Activated CD4-positive, CD25-positive, alpha-beta regulatory T cell treated with anti-CD3 and anti-CD28 coated beads, Interleukin-2, amount 50 U/mL, for 16 hours (primary cell): ENCODE data around the gene DEAF1.
"Not testable (repeated sequence)": the region's sequence is repeated elsewhere in the genome, so short reads cannot be mapped to it uniquely, and the experiment has no call there.

Experiments
- DNase-seq: peaks from one replicate; pipeline ENCODE4 v3.0.0-alpha.2; 2020; ENCODE audit warnings: low read depth, low spot score

The DEAF1 gene

DNA sequence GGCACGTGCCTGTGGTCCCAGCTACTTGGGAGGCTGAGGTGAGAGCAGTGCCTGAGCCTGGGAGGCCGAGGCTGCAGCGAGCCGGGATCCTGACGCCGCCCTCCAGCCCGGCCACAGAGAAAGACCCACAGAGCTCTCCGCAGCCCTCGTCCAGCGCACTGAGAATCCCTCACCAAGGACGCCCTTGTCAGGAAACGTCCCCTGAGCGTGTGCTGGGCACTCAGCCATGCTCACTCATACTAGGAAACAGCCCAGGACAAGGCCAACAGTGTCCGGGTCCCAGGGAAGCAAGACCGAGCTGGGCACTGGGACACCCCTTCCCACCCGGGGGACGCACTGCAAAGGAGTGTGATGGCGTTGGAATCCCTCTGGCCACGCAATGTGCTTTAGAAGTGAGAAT is 14.5 kb downstream of the DEAF1 start:
- no peak for DNase-seq

DNA sequence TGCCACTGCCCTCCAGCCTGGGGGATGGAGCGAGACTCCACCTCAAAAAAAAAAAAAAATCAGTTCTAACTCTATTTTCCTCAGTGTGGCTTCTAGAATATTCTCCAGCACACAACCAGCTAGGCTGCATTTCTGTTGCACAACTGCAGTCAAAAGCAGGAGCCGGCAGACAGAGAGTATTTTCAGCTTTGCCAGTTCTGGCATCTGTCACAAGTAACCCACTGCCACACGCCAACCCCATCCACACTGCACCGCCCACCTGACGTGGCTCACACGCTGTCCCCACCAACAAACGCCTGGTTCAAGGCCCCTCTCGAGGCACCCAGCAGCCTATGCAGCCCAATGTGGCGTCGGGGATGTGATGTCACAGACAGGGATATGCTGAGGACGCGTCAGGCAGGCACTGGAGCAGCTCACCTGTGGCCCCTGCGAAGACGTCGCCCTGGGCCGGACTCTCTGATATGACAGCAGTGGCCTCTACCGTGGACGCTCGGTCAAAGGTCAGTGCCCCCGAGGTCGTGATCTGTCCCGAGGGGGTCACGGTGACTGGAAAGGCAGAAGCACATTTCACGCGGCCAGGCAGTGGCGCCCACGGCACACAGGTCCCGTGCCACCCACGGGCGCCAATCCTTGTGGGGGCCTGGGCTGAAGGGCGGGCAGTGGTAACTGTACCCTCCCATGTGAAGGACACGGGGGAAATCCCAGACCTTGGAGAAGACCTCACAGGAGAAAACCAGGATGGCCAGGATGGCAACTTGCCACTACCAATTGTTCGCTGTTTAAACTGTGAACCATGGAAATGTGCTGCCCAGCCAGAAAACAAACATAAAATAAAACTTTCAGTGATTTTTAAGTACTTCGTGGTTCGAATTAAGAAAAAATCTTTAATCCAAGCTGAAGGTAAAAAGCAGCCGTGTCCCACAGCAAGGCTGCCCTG is 15.5 kb downstream of the DEAF1 start:
- DNase-seq: no peak

DNA sequence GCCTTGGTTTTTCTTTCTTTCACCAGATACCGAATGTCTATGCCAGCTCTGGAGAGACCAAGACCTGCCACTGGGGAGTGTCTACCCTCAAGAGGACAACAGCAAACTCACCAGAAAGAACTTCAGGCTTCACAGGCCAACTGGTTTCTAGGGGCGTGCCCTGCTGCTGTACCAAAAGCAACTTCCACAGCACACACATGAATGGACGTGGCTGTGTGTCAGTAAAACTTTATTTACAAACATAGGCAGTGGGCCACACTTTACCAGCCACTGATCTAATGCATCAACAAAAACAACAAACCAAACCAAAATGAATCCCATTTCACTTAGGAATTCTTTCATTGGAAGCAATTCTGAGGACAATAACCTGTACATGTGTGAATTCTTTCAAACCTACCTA is 16.7 kb downstream of the DEAF1 start:
- no peak for DNase-seq

DNA sequence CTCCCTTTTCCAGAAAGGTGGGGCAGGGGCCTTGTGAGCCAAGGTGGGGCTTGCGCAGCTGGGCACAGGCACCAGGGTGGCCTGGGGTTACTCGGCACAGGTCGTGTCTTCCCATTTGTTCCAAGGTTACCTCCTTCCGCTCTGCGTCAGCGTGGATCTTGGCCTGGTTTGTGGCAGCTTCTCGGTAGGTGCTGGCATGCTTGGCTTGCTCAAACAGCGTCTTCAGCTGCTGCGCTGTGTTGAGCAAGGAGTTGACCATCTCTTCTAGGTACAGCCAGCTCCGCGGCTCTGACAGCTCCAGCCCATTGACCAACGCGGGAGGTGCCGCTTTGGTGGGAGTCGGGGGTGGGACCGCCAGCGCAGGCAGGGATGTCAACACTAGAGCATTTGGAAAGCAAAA is 20.6 kb downstream of the DEAF1 start:
- no peak for DNase-seq

DNA sequence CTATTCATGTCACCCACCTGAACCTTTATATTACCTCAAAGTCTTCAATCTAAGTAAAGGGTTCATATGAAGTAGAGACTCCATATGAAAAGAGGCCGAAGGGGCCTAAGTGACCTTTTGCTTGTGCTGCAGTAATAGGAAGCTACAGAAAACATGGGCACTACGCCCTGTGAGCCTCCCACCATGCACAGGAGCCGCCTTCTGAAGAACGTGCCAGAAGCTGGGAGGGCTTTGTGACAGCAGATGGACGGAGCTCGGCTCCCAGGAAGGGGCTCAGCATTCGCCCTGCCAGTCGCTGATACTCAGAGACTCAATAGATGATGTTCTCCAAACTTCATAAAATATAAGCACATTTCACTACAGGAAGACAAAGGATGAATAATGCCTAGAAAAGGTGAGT is 21.2 kb downstream of the DEAF1 start:
- no peak for DNase-seq

DNA sequence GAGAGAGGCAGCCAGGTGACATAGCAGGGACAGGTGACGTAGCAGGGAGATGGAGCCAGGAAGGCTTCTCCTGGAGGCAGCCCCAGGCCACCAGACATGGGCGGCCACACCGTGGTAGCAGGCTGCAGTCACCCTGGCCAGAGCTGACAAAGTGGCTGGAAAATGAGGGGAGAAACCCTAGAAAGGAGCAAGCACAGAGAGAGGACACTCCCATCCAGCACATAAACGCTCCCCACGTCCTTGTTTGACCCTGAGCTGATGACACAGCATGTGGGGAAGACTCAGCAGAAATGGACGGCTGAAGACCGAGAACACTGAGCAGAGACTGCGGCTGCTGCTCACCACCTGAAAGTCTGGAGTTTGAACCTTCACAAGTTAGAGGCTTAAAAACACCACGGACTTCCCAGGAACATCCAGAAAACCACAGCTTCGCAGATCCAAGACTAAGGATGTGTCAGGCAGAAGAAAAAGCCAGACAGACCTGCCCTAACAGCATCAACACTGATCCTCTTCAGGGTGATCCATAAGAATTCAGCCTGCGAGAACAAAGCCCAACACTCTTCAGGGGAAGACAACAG is 29.2 kb downstream of the DEAF1 start:
- no peak for DNase-seq

DNA sequence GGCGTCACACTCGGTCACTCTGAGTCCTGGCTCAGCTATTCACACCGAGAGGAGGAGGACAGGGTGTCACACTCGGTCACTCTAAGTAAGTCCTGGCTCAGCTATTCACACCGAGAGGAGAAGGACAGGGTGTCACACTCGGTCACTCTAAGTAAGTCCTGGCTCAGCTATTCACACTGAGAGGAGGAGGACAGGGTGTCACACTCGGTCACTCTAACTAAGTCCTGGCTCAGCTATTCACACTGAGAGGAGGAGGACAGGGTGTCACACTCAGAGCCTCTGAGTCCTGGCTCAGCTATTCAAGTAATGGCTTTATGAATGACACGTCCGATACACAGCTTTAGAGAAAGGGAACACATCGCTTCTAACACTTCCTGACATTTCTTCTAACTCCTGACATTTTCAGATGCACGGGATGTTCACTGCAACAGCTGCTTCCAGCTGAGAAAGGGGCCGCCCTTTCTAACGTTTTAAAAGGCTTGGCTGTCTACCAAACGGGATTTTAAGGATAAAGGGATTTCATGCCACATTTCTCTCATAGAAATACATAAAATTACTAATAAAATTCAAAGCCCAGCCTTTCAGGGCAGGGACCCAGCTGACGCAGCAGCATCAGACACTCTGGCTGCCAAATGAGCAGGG is 29.8 kb downstream of the DEAF1 start:
- DNase-seq: no peak

DNA sequence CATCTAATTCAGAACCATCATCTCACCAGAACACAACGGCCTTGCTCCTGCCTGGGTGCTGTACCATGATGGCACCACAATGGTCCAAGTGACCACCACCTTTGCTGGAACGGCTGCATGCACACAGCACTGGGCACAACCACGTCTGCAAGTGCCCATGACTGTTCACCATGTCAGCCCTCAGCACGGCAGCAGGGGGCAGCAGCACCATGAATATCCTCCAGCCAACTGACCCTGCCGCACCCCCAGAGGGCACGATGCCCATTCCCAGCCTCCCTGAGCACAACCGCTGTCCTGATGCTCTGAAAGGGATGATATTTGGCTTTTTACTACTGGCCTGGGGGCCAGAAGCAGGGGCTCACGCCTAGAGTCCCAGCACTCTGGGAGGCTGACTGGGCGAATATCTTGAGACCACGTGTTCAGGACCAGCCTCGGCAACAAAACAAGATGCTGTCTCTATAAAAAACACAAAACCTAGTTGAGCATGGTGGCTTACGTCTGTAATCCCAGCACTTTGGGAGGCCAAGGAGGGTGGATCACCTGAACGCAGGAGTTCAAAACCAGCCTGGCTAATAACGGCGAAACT is 32.2 kb downstream of the DEAF1 start:
- no peak for DNase-seq

DNA sequence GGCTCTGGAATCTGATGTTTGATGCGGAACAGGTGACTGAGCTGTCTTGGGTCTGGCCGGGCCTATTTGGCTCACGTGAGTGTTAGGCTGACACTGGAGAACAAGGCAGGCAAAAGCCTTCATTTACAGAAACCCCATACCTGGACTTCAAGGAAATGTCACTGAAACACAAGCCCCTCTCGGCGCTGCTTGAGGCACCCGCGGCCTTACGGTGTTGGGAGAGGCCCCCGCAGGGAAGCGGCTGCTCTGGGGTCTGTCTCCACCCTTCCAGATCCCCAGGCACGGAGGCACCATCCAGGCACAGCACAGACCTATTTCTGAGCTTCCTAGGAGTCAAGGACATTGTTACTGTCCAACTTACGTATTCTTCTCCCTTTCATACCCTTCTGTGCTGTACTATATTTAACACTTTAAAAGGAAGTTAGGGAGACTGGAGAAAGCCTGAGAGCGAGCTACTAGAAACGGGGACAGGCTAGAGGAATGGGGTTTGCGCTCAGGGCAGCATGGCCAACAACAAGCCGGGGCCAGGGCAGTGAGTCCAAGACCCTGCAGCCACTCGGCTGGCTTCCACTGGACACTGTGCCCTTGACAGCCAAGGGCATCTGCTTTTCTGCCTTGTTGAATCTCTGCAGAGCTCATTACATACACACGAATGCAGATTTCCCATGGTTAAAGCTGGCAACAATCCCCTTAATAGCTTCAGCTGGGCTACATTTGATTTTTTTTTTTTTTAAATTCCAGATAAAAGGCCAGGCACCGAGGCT is 34.2 kb downstream of the DEAF1 start:
- DNase-seq: no peak

DNA sequence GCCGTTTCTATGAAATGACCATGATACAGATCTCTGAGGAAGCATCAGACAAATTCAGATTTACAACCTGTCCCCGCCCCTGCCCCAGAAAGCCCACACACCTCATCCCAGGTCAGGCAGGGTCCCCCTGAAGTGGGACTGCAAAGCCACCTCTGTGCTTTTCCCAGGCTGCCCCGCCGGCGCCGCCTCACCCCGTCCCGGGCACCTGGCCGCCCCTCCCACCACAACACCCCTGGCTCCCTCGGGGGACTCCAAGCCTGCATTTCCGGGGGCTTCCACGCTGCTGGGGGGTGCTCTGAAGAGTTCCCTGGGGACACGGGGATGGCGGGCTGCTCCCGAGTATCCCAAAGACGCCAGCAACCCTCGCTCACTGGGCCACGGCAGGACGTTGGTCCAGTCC is 34.7 kb downstream of the DEAF1 start:
- DNase-seq: no peak

DNA sequence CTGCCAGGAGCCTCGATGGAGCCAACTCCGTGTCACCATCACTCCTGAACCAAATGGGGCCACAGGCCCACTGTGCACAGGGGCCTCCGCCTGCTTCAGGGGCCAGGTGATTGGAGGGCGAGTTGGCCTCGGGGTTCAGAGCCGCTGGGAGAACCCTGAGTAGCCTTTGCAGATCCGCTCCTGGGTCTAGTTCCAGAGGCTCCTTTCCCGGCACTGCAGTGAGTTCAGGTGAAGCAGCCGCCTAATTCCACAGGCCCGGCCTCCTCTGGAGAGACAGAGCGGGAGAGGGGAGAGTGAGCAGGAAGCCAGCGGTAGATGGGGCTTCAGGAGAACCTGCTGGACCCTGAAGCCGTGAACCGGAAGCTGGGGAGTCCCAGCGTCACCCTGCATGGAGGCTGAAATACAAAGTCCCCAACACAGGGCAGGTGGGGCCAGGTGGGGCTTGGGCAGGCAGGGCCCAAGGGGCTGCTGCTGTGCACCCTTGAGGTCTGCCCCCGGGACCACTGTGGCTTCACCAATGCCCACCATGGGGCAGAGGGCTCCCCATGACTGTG is 35.4 kb downstream of the DEAF1 start:
- DNase-seq: no peak

DNA sequence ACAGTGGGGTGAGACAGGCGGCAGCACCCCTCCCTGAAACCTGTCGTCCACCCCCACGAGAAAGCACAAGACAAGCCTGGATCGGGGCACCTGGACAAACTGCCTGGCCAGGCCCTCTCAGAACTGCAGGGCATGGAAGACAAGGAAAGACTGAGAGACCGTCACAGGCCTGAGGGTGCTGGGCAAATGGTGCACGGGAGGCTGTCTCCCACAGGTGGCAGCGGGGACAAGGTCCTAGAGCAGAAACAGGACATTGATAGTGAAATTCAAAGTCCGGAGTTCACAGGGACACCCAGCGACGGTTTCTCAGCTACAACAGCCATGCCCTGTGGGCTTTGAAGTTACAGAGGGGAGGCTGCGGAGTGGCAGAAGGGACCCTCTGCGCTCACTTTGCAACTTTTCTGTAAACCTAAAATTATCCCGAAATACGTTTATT is 37.3 kb downstream of the DEAF1 start:
- no peak for DNase-seq

DNA sequence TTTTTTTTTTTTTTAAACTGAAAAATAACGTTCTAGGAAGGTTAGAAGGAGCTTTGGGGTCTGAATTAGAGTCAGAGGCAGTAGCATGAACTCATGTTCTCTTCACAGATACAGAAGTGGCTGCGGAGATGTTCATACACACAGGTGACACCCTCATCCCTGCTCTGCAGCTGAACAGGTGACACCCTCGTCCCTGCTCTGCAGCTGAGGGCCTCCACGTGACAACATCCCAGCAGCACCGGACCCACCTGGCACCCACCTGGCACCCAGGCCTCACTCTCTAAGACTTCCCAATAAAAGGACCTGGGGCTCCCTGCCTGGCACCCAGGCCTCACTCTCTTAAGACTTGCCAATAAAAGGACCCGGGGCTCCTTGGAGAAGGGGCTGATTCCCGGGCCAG is 38.2 kb downstream of the DEAF1 start:
- no peak for DNase-seq

DNA sequence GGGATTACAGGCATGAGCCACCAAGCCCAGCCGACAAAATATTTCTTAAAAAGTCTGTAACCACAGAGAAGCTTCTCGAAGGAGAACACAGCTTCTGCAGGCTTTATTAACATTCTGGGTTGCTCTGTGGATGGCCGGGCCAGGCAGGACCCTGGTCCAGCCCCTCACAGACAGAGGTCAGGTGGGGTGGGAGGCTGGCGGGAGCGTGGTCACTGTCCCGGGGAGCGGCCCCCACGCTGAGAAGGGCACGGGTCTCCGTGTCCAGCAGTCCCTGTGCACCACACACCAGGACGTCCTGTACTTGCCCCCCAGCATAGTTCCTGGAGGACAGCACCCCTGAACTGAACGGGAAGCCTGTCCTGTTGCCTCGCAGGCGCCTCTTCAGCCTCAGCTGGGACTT is 38.6 kb downstream of the DEAF1 start:
- DNase-seq: no peak

DNA sequence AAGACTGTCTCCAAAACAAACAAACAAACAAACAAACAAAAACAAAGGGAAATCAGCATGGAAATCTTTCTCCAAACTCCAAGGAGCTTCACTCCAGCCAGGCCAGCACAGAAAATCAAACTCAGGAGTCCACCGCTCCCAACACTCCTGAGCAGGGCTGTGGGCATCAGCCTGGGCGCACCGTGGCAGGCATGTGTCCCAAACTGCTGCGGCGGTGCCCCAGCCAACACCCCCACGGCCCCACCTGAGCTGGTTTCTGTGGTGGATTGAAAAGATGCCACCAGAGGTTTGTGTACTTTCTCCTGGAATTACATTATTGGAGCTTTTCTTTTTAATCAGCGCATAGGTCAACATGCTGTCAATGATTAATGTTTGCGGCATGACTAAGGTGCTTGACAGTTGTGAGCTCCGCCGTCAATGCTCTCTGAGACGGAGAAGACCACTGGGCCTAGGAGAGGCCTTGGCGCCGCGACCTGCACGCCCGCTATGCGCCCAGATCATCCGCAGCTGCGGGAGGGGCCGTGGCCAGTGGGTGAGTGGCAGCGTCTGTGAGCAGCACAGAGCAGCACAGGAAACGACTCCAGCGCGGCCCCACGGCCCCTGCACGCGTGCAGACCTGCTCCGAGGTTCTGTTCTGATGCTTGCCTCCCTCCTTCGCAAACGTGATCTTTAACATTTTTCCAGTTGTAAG is 39.8 kb downstream of the DEAF1 start:
- no peak for DNase-seq

DNA sequence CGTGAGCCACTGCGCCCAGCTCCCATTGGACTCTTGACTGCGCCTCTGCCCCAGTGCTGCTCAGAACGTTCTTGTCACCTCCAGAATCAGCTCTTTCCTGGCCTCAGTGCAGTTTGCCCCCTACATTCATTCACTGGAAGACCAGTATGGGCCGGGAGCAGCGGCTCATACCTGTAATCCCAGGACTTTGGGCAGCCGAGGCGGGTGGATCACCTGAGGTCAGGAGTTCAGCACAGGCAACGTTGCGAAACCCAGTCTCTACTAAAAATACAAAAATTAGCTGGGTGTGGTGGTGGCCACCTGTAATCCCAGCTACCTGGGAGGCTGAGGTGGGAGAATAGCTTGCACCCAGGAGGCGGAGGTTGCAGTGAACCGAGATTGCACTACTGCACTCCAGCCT is 40.6 kb downstream of the DEAF1 start:
- DNase-seq: not testable (repeated sequence)

DNA sequence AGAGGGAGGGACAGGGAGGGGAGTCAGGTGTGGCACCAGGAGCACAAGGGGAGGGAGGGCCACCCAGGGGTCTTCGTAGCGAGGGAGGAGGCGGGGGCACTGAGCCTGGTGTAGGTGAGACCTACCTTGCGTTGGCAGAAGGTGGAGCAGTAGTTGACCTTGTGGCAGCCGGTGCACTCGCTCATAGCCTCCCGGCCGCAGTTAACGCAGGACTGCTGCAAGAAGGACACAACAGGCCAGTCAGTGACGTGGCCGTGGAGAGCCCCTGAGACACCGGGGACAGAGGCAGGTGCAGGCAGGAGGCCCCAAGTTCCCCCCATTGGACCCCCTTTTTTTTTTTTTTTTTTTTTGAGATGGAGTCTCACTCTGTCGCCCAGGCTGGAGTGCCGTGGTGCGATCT is 41.2 kb downstream of the DEAF1 start:
- no peak for DNase-seq

DNA sequence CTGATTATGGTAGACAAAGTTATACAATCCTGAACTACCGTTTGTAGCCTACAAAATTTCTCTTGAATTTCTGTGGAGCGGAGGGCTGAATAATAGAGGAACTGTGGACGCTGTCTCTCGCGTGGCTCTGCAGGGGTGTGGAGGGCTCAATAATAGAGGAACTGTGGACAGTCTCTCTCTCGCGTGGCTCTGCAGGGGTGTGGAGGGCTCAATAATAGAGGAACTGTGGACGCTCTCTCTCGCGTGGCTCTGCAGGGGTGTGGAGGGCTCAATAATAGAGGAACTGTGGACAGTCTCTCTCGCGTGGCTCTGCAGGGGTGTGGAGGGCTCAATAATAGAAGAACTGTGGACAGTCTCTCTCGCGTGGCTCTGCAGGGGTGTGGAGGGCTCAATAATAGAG is 41.9 kb downstream of the DEAF1 start:
- DNase-seq: not testable (repeated sequence)

DNA sequence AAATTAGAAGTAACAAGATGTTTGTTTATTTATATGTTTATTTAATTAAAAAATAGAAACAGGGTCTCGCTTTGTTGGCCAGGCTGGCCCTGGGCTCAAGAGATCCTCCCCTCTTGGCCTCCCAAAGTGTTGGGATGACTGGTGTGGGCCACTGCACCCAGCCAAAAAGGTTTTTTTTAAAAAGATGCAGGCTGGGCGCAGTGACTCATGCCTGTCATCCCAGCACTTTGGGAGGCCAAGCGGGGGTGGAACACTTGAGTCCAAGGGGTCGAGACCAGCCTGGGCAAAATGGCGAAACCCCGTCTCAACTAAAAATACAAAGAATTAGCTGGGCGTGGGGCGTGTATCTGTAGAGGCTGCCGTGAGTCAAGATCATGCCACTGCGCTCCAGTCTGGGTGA is 44.5 kb downstream of the DEAF1 start:
- DNase-seq: no peak

DNA sequence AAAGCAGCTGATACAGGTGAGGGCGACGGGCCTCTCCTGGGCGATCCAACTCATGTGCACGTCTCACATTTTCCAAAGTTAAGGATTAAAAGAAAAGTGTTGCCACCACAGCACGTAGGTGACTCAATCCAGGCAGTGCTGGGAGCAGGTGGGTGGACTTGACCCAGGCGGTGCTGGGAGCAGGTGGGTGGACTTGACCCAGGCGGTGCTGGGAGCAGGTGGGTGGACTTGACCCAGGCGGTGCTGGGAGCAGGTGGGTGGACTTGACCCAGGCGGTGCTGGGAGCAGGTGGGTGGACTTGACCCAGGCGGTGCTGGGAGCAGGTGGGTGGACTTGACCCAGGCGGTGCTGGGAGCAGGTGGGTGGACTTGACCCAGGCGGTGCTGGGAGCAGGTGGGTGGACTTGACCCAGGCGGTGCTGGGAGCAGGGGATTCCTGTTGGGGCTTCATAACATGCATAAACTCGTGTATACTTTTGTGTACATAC is 47.3 kb downstream of the DEAF1 start:
- not testable (repeated sequence) for DNase-seq

DNA sequence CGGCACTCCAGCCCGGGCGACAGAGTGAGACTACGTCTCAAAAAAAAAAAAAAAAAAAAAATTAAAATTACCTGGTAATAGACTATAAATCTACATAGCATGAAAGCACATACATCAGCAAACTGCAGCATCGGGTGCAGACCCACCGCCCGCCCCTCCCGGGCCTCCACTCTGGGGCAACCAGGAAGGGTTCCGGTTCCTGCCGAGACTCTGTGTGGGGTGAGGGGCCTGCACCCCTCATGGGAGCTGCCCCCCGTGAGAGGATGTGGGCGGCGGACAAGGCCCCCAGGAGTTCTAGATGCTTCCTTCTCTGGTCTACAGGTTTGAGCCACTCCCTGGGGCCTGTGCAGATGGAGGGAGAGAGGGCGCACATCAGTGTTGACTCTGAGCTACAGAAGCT is 48.8 kb downstream of the DEAF1 start:
- no peak for DNase-seq
